Measurements from ENCODE around the gene ARL6. TPM values are rescaled to one million over a fixed set of nuclear protein-coding genes. Genes with fewer than 3 reads are reported as not detected.

Gene ARL6
- total RNA-seq, 1 experiment from 2014 or later: 8.8 TPM

DNA sequence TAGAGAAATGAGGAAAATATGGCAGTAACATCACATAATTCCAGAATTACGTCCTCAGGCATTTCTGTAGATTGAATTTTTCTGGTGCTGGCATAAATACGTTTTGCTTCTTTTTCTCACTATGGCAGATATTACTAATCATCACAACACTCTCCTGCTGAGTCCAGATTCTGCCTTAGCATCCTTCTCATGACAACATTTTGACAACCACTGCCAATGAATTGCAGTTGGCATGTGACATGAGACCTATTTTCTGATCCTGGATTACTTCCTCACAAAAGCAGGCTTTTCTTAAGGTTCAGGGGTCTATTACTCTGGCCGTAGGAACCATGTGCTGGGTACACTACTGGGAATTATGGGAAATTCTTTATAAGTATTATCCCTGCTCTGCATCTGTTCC lies 22.5 kb upstream of the ARL6 start:
- Histone ChIP-seq H3K36me3 (ENCODE audit: control insufficient read depth, insufficient read depth, low read length) (no peaks in the 10 kb centered on the region), H3K27ac (ENCODE audit: low read length) (no peak overlapping the region), H3K27me3 (ENCODE audit: control insufficient read depth, insufficient read depth, low read length) (peaks cover 7% of the 10 kb centered on the region; the same call in 1 of the 2 replicates), H3K9me3 (ENCODE audit: control insufficient read depth, insufficient read depth, low read depth, low read length) (no peaks in the 10 kb centered on the region), H3K4me3 (ENCODE audit: low read depth in 2 of 2, low read length in 2 of 2) (no peak overlapping the region), H3K4me1 (ENCODE audit: control insufficient read depth, insufficient read depth, low read length) (no peaks in the 10 kb centered on the region)
- ChIA-PET POLR2A (no interaction called here), CTCF (no interaction called here)
- in situ Hi-C loops (cut with HindIII; ENCODE audit: low pct_unique_long_range_greater_than_20kb, low sequenced_read_pairs): no loop called here
- intact Hi-C loops (cut with micrococcal nuclease; ENCODE audit: unreplicated experiment): no loop called here
- TF ChIP-seq POLR2AphosphoS5 (IDR thresholded peaks at IDR 0.05; ENCODE audit: low read depth, low read length) (no peak), TCF7L2 (IDR thresholded peaks at IDR 0.05; ENCODE audit: low read depth, low read length) (no peak), SIN3A (IDR thresholded peaks at IDR 0.05; ENCODE audit: borderline replicate concordance, insufficient read depth, low read depth, low read length) (no peak)
- TF ChIP-seq, protein P1, sequence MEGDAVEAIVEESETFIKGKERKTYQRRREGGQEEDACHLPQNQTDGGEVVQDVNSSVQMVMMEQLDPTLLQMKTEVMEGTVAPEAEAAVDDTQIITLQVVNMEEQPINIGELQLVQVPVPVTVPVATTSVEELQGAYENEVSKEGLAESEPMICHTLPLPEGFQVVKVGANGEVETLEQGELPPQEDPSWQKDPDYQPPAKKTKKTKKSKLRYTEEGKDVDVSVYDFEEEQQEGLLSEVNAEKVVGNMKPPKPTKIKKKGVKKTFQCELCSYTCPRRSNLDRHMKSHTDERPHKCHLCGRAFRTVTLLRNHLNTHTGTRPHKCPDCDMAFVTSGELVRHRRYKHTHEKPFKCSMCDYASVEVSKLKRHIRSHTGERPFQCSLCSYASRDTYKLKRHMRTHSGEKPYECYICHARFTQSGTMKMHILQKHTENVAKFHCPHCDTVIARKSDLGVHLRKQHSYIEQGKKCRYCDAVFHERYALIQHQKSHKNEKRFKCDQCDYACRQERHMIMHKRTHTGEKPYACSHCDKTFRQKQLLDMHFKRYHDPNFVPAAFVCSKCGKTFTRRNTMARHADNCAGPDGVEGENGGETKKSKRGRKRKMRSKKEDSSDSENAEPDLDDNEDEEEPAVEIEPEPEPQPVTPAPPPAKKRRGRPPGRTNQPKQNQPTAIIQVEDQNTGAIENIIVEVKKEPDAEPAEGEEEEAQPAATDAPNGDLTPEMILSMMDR (IDR thresholded peaks at IDR 0.05): no peak
- TF ChIP-seq, protein P2, sequence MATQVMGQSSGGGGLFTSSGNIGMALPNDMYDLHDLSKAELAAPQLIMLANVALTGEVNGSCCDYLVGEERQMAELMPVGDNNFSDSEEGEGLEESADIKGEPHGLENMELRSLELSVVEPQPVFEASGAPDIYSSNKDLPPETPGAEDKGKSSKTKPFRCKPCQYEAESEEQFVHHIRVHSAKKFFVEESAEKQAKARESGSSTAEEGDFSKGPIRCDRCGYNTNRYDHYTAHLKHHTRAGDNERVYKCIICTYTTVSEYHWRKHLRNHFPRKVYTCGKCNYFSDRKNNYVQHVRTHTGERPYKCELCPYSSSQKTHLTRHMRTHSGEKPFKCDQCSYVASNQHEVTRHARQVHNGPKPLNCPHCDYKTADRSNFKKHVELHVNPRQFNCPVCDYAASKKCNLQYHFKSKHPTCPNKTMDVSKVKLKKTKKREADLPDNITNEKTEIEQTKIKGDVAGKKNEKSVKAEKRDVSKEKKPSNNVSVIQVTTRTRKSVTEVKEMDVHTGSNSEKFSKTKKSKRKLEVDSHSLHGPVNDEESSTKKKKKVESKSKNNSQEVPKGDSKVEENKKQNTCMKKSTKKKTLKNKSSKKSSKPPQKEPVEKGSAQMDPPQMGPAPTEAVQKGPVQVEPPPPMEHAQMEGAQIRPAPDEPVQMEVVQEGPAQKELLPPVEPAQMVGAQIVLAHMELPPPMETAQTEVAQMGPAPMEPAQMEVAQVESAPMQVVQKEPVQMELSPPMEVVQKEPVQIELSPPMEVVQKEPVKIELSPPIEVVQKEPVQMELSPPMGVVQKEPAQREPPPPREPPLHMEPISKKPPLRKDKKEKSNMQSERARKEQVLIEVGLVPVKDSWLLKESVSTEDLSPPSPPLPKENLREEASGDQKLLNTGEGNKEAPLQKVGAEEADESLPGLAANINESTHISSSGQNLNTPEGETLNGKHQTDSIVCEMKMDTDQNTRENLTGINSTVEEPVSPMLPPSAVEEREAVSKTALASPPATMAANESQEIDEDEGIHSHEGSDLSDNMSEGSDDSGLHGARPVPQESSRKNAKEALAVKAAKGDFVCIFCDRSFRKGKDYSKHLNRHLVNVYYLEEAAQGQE (IDR thresholded peaks at IDR 0.05; ENCODE audit: insufficient read depth in 1 of 2, low read depth in 2 of 2, low read length in 1 of 2): no peak
- ATAC-seq (no peak), DNase-seq (ENCODE audit: low read depth, low spot score) (no peak)
- BruUV-seq (replicated peaks): no TSS peak

DNA sequence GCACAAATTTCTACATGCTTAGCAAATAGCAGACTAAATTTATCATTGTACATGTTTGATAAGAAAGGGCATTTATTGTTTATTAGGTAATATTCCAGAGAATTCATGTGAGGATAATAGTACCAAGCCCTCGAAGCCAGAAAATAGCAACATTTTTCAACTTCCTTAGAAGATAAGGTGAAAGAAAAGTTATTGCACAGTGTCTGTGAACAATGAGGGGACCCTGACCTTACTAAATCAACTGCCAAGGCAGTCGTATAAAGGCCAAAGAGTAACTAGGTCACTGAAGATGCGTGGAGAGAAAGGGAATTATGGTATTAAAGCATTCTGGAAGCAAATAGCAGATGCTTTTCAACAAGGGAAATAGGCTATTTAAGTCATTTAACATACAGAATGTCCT lies 20.3 kb upstream of the ARL6 start:
- Histone ChIP-seq H3K27me3 (ENCODE audit: control insufficient read depth, insufficient read depth, low read length) (peaks cover 10% of the 10 kb centered on the region; the same call in 1 of the 2 replicates), H3K27ac (ENCODE audit: low read length) (no peak overlapping the region), H3K36me3 (ENCODE audit: control insufficient read depth, insufficient read depth, low read length) (no peaks in the 10 kb centered on the region), H3K9me3 (ENCODE audit: control insufficient read depth, insufficient read depth, low read depth, low read length) (no peaks in the 10 kb centered on the region), H3K4me3 (ENCODE audit: low read depth in 2 of 2, low read length in 2 of 2) (no peak overlapping the region), H3K4me1 (ENCODE audit: control insufficient read depth, insufficient read depth, low read length) (no peaks in the 10 kb centered on the region)
- DNase-seq (ENCODE audit: low read depth, low spot score) (no peak), ATAC-seq (no peak)
- CTCF ChIA-PET: no interaction called here
- BruUV-seq (replicated peaks): no TSS peak
- intact Hi-C loops (cut with micrococcal nuclease; ENCODE audit: unreplicated experiment): no loop called here
- POLR2A ChIA-PET: no interaction called here
- TF ChIP-seq TCF7L2 (IDR thresholded peaks at IDR 0.05; ENCODE audit: low read depth, low read length) (no peak), SIN3A (IDR thresholded peaks at IDR 0.05; ENCODE audit: borderline replicate concordance, insufficient read depth, low read depth, low read length) (no peak), POLR2AphosphoS5 (IDR thresholded peaks at IDR 0.05; ENCODE audit: low read depth, low read length) (no peak)
- TF ChIP-seq, protein P1 (IDR thresholded peaks at IDR 0.05): no peak
- TF ChIP-seq, protein P2 (IDR thresholded peaks at IDR 0.05; ENCODE audit: insufficient read depth in 1 of 2, low read depth in 2 of 2, low read length in 1 of 2): no peak
- in situ Hi-C loops (cut with HindIII; ENCODE audit: low pct_unique_long_range_greater_than_20kb, low sequenced_read_pairs): no loop called here
